ENCODE measurements around the gene SLBP.

GRCh38 chr4:1730532-1731135, 18.5 kb upstream of the SLBP start:
- no peak for TF ChIP-seq GATA2 (IDR thresholded peaks at IDR 0.05; ENCODE audit: low read depth, low read length)
- TF ChIP-seq GATA3 (IDR thresholded peaks at IDR 0.05; ENCODE audit: low read depth, low read length), result no peak

All from SH-SY5Y (cell line).